SK-N-SH treated with all-trans-retinoic acid at 6 μM for 48 hours (cell line): Measurements from ENCODE around the gene MYO15B.

Experiments used
- ATAC-seq: fragments of 200-7000 bp; cut with Tn5 transposase; 3 replicates; pipeline ENCODE4 v1.9.1; 2020; ENCODE audit warnings: mild to moderate bottlenecking, moderate library complexity
- ARNTL ChIP-seq: fragments of 450-650 bp; formaldehyde crosslinking; IDR thresholded peaks from 2 replicates; pipeline ENCODE4 v1.5.0; 2020; ENCODE audit warnings: low read depth, mild to moderate bottlenecking, moderate library complexity, borderline replicate concordance
- BACH2 ChIP-seq: fragments of 250-450 bp; sonication (Bioruptor Pico); IDR thresholded peaks from 2 replicates; pipeline ENCODE4 v1.9.0; 2021; ENCODE audit warnings: mild to moderate bottlenecking, borderline replicate concordance
- CREB5 ChIP-seq: fragments of 250-450 bp; sonication (Bioruptor Pico); IDR thresholded peaks from 2 replicates; pipeline ENCODE4 v1.5.1; 2020; ENCODE audit warnings: low read depth, mild to moderate bottlenecking, moderate library complexity
- CSDC2 ChIP-seq: fragments of 250-450 bp; sonication (Bioruptor Pico); IDR thresholded peaks from 2 replicates; pipeline ENCODE4 v1.5.0; 2020; ENCODE audit warnings: mild to moderate bottlenecking, moderate library complexity
- CSRNP3 ChIP-seq: fragments of 250-450 bp; sonication (Bioruptor Pico); IDR thresholded peaks from 2 replicates; pipeline ENCODE4 v1.5.1; 2021; ENCODE audit warnings: mild to moderate bottlenecking, moderate library complexity
- ESRRG ChIP-seq: fragments of 250-450 bp; sonication (Bioruptor Pico); IDR thresholded peaks from 2 replicates; pipeline ENCODE4 v1.6.1; 2021; ENCODE audit warnings: mild to moderate bottlenecking
- GLIS3 ChIP-seq: fragments of 250-450 bp; sonication (Bioruptor Pico); IDR thresholded peaks from 2 replicates; pipeline ENCODE4 v1.5.0; 2020; ENCODE audit warnings: mild to moderate bottlenecking, moderate library complexity
- ISL1 ChIP-seq: fragments of 250-450 bp; sonication (Bioruptor Pico); IDR thresholded peaks from 2 replicates; pipeline ENCODE4 v2.1.2; 2022; ENCODE audit warnings: mild to moderate bottlenecking, moderate library complexity
- OSR1 ChIP-seq: fragments of 250-450 bp; sonication (Bioruptor Pico); IDR thresholded peaks from 2 replicates; pipeline ENCODE4 v1.8.0; 2022; ENCODE audit warnings: moderate library complexity, mild to moderate bottlenecking, inconsistent platforms
- PATZ1 ChIP-seq: fragments of 250-450 bp; sonication (Bioruptor Pico); IDR thresholded peaks from 2 replicates; pipeline ENCODE4 v1.8.0; 2020; ENCODE audit warnings: mild to moderate bottlenecking, moderate library complexity, borderline replicate concordance
- POU6F1 ChIP-seq: fragments of 250-450 bp; sonication (Bioruptor Pico); IDR thresholded peaks from 2 replicates; pipeline ENCODE4 v1.8.0; 2021; ENCODE audit warnings: low read depth, mild to moderate bottlenecking, moderate library complexity, borderline replicate concordance
- PPARA ChIP-seq: fragments of 250-450 bp; sonication (Bioruptor Pico); IDR thresholded peaks from 2 replicates; pipeline ENCODE4 v1.5.0; 2020; ENCODE audit warnings: mild to moderate bottlenecking, borderline replicate concordance
- RARB ChIP-seq: fragments of 250-450 bp; sonication (Bioruptor Pico); IDR thresholded peaks from 2 replicates; pipeline ENCODE4 v1.8.0; 2021; ENCODE audit warnings: mild to moderate bottlenecking, moderate library complexity
- SNAI2 ChIP-seq: fragments of 250-450 bp; sonication (Bioruptor Pico); IDR thresholded peaks from 2 replicates; pipeline ENCODE4 v1.5.0; 2020; ENCODE audit warnings: mild to moderate bottlenecking, moderate library complexity
- TCF4 ChIP-seq: fragments of 250-450 bp; sonication (Bioruptor Pico); IDR thresholded peaks from 2 replicates; pipeline ENCODE4 v1.8.0; 2021; ENCODE audit warnings: mild to moderate bottlenecking, moderate library complexity, borderline replicate concordance
- TOX ChIP-seq: fragments of 250-450 bp; sonication (Bioruptor Pico); IDR thresholded peaks from 2 replicates; pipeline ENCODE4 v1.8.0; 2021; ENCODE audit warnings: mild to moderate bottlenecking, moderate library complexity, borderline replicate concordance
- TSHZ2 ChIP-seq: fragments of 250-450 bp; sonication (Bioruptor Pico); IDR thresholded peaks from 2 replicates; pipeline ENCODE4 v1.5.0; 2020; ENCODE audit warnings: mild to moderate bottlenecking, moderate library complexity
- ZC3H10 ChIP-seq: fragments of 250-450 bp; sonication (Bioruptor Pico); IDR thresholded peaks from 2 replicates; pipeline ENCODE4 v1.5.1; 2021; ENCODE audit warnings: mild to moderate bottlenecking, moderate library complexity
- ZFP3 ChIP-seq: fragments of 250-450 bp; sonication (Bioruptor Pico); IDR thresholded peaks from 2 replicates; pipeline ENCODE4 v1.5.0; 2020; ENCODE audit warnings: mild to moderate bottlenecking, moderate library complexity
- ZFP30 ChIP-seq: fragments of 450-650 bp; formaldehyde crosslinking; IDR thresholded peaks from 2 replicates; pipeline ENCODE4 v1.5.0; 2022; ENCODE audit warnings: mild to moderate bottlenecking, moderate library complexity
- ZNF70 ChIP-seq: fragments of 450-650 bp; formaldehyde crosslinking; IDR thresholded peaks from 2 replicates; pipeline ENCODE4 v1.5.0; 2020; ENCODE audit warnings: mild to moderate bottlenecking, moderate library complexity
- ZNF8 ChIP-seq: fragments of 450-650 bp; formaldehyde crosslinking; IDR thresholded peaks from 2 replicates; pipeline ENCODE4 v1.5.0; 2020; ENCODE audit warnings: mild to moderate bottlenecking, moderate library complexity

MYO15B gene

GRCh38 chr17:75635610-75636202 is 48.1 kb downstream of the MYO15B start:
- no peak for ATAC-seq
- no peak for TF ChIP-seq ZFP3
- TF ChIP-seq PATZ1, result no peak
- no peak for TF ChIP-seq TOX
- no peak for TF ChIP-seq RARB (CRISPR knock-in tag)
- TF ChIP-seq POU6F1 (CRISPR knock-in tag), result no peak
- no peak for TF ChIP-seq ZC3H10 (CRISPR knock-in tag)
- no peak for TF ChIP-seq SNAI2 (CRISPR knock-in tag)
- TF ChIP-seq GLIS3 (CRISPR knock-in tag), result no peak
- no peak for TF ChIP-seq CSRNP3 (CRISPR knock-in tag)
- TF ChIP-seq BACH2 (CRISPR knock-in tag), result no peak
- TF ChIP-seq ZFP30 (CRISPR knock-in tag), result no peak
- no peak for TF ChIP-seq TCF4 (CRISPR knock-in tag)
- TF ChIP-seq ZNF8 (CRISPR knock-in tag), result no peak
- no peak for TF ChIP-seq TSHZ2 (CRISPR knock-in tag)
- TF ChIP-seq ARNTL, result no peak
- no peak for TF ChIP-seq OSR1
- TF ChIP-seq ZNF70, result no peak
- no peak for TF ChIP-seq ISL1 (CRISPR knock-in tag)
- TF ChIP-seq ESRRG (CRISPR knock-in tag), result no peak
- TF ChIP-seq PPARA (CRISPR knock-in tag), result no peak
- TF ChIP-seq, all 23 proteins: peak for 0

GRCh38 chr17:75636381-75637142 is 49.0 kb downstream of the MYO15B start:
- no peak for ATAC-seq
- TF ChIP-seq ZC3H10 (CRISPR knock-in tag), result no peak
- TF ChIP-seq CSDC2 (CRISPR knock-in tag), result no peak
- no peak for TF ChIP-seq ISL1 (CRISPR knock-in tag)
- TF ChIP-seq TSHZ2 (CRISPR knock-in tag), result no peak
- TF ChIP-seq TOX, result no peak
- TF ChIP-seq ESRRG (CRISPR knock-in tag), result no peak
- no peak for TF ChIP-seq ZFP3
- TF ChIP-seq CREB5 (CRISPR knock-in tag), result no peak
- no peak for TF ChIP-seq ZNF8 (CRISPR knock-in tag)
- no peak for TF ChIP-seq GLIS3 (CRISPR knock-in tag)
- no peak for TF ChIP-seq OSR1
- no peak for TF ChIP-seq TCF4 (CRISPR knock-in tag)
